Prostate gland (tissue), 2 donors: ENCODE data around the gene PRKRIP1.

Experiments used
- POLR2A ChIP-seq: fragments of 450-650 bp; IDR thresholded peaks from one replicate; pipeline ENCODE4 v1.6.1; 2016; ENCODE audit warnings: antibody characterized with exemption, mild to moderate bottlenecking
- POLR2AphosphoS5 ChIP-seq: sonication (generic); formaldehyde crosslinking; IDR thresholded peaks from one replicate; pipeline ENCODE4 v1.6.1; 2017; ENCODE audit warnings: antibody characterized with exemption
- TF ChIP-seq, protein P1 (sequence below), 4 experiments: fragments of 200-600 bp in 2 of 4; fragments of 450-650 bp in 2 of 4; sonication (generic) in 2 of 4; IDR thresholded peaks; 1 replicate in 3 of 4; 2 replicates in 1 of 4; pipeline ENCODE4 v1.5.1; 2016 to 2019; ENCODE audit warnings: antibody characterized with exemption in 4 of 4, mild to moderate bottlenecking in 2 of 4, moderate library complexity in 2 of 4

DNA sequence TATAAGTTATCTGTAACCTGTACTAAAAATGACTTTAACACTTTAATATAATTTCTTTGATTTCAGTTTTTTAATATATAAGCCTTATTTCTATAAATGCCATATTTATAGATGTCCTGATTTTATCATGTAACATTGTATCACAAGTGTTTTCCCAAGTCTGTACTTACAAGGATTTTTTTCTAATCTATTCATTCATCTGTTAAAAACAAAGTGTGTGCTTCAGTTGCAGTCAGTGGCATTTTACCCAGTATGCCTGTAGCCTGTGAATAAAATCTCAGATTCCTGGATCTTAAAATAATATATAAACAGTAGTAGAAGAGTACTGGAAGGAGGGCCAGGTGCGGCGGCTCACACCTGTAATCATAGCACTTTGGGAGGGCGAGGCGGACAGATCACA, 17.4 kb downstream of the PRKRIP1 start:
- TF ChIP-seq, protein P1, sequence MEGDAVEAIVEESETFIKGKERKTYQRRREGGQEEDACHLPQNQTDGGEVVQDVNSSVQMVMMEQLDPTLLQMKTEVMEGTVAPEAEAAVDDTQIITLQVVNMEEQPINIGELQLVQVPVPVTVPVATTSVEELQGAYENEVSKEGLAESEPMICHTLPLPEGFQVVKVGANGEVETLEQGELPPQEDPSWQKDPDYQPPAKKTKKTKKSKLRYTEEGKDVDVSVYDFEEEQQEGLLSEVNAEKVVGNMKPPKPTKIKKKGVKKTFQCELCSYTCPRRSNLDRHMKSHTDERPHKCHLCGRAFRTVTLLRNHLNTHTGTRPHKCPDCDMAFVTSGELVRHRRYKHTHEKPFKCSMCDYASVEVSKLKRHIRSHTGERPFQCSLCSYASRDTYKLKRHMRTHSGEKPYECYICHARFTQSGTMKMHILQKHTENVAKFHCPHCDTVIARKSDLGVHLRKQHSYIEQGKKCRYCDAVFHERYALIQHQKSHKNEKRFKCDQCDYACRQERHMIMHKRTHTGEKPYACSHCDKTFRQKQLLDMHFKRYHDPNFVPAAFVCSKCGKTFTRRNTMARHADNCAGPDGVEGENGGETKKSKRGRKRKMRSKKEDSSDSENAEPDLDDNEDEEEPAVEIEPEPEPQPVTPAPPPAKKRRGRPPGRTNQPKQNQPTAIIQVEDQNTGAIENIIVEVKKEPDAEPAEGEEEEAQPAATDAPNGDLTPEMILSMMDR (IDR thresholded peaks at IDR 0.05) = no peak
- TF ChIP-seq POLR2A = no peak
- no peak for TF ChIP-seq POLR2AphosphoS5
